Dendritic cell treated with granulocyte-macrophage colony-stimulating factor and Interleukin-4, amounts not matched to agents 40 ng/mL and 50 ng/mL, for 4 days (primary cell): ENCODE data around the gene SPATA3.
"Not testable (repeated sequence)": the region's sequence is repeated elsewhere in the genome, so short reads cannot be mapped to it uniquely, and the experiment has no call there.

Experiments used
- H3K27ac Mint-ChIP-seq: one replicate; pipeline ENCODE4 v1.8.0; 2022; ENCODE audit warnings: mild to moderate bottlenecking, mixed read lengths
- H3K27me3 Mint-ChIP-seq: one replicate; pipeline ENCODE4 v1.8.0; 2022; ENCODE audit warnings: mild to moderate bottlenecking, mixed read lengths
- H3K36me3 Mint-ChIP-seq: one replicate; pipeline ENCODE4 v1.8.0; 2022; ENCODE audit warnings: low read depth, mixed read lengths
- H3K4me1 Mint-ChIP-seq: one replicate; pipeline ENCODE4 v1.8.0; 2022; ENCODE audit warnings: low read depth, mixed read lengths
- H3K4me3 Mint-ChIP-seq: one replicate; pipeline ENCODE4 v1.8.0; 2022; ENCODE audit warnings: mild to moderate bottlenecking, moderate library complexity, mixed read lengths
- H3K9me3 Mint-ChIP-seq: one replicate; pipeline ENCODE4 v1.8.0; 2022; ENCODE audit warnings: mixed read lengths
- intact Hi-C: fragments of 100-400 bp; cut with micrococcal nuclease; formaldehyde crosslinking; loops from one replicate; pipeline ENCODE4 v1.15.0; 2022

Gene SPATA3

DNA sequence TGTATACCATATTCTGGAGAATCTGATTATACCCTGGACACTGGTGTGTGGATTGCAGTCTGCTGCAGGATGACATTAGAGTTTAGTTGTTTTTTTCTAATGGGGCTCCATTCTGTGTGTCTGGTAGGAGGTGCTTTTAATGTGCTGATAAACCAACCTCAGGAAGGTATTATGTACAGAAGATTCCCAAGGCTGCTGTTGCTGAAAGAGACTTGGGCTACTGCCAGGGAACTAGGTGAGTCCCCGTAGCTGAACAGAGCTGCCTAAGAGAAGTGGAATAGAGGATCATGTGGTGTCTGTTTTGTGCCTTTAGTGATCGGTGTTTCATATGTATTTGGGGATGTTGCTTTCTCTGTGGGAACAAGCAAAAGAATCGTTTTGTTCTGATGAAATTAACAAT lies 16.5 kb downstream of the SPATA3 start:
- Mint-ChIP-seq H3K27me3 (peaks cover 13% of the 10 kb centered on the region), H3K9me3 (no peaks in the 10 kb centered on the region), H3K4me3 (no peak overlapping the region), H3K4me1 (peaks cover 5% of the 10 kb centered on the region), H3K36me3 (no peaks in the 10 kb centered on the region), H3K27ac (no peak overlapping the region)
- intact Hi-C loops, result no loop called here

DNA sequence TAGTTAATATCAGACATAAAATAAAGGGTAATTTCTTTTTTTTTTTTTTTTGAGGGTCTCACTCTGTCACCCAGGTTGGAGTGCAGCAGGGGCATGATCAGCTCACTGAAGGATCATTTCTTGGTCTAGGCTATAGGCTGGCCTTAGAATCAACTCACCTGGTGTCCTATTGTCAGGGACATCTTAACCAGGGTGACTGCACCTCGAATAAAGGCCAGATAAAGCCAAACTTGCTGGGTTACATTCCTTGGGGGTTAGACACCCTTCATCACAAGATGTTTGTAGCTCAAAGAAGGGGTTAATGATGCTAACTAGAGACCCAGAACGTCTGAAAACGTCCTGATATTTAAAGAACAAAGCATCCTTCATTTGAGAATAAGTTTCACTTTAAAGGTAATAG lies 17.9 kb downstream of the SPATA3 start:
- H3K27me3 Mint-ChIP-seq, result peaks cover 13% of the 10 kb centered on the region
- H3K36me3 Mint-ChIP-seq, result no peaks in the 10 kb centered on the region
- H3K4me1 Mint-ChIP-seq, result peaks cover 5% of the 10 kb centered on the region
- no peak overlapping the region for H3K4me3 Mint-ChIP-seq
- no peak overlapping the region for H3K27ac Mint-ChIP-seq
- no peaks in the 10 kb centered on the region for H3K9me3 Mint-ChIP-seq
- intact Hi-C loops, result no loop called here

DNA sequence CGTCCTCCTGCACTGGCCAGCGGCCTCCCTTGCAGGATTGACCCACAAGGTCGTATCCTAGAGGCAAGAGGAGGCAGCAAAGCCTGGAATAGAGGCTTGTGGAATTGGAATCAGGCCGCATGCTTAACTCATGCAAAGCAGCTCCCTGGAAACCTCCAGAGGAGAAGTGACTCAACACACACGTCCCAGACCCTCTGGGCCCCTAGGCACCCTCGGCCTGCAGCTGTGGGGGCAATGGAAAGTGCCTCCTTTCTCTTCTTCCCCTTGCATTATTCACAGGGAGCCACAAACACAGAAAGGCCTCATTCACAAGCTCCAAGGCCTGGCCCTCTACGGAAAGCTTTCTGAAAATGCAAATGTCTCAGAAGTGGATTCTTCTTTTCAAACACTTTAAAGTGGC lies 19.6 kb downstream of the SPATA3 start:
- H3K9me3 Mint-ChIP-seq, result no peaks in the 10 kb centered on the region
- no peaks in the 10 kb centered on the region for H3K36me3 Mint-ChIP-seq
- H3K4me1 Mint-ChIP-seq, result peaks cover 5% of the 10 kb centered on the region
- H3K27me3 Mint-ChIP-seq, result peaks cover 13% of the 10 kb centered on the region
- no peak overlapping the region for H3K27ac Mint-ChIP-seq
- H3K4me3 Mint-ChIP-seq, result no peak overlapping the region
- intact Hi-C loops, result no loop called here

DNA sequence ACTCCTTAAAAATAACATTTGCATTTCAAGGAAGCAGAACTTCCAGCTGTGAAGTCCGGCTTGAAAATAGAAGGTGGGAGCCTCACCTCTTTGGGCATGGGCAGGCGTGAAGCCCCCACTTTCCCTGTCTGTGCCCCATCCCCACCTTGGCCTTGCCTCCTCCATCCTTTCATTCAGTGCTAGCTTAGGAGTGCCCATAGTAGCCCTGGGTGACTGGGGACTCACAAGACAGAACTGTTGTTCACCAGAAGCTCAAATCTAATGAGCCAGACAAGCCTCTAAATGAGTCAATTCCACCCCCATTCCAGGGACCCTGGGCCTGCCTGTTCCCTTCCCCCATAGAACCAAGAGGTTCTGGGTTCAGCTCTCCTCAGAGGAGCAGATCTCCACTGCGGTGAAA lies 20.0 kb downstream of the SPATA3 start:
- H3K4me1 Mint-ChIP-seq, result peaks cover 5% of the 10 kb centered on the region
- H3K27me3 Mint-ChIP-seq, result peaks cover 13% of the 10 kb centered on the region
- intact Hi-C loops, result no loop called here
- no peak overlapping the region for H3K4me3 Mint-ChIP-seq
- no peaks in the 10 kb centered on the region for H3K9me3 Mint-ChIP-seq
- H3K27ac Mint-ChIP-seq, result no peak overlapping the region
- no peaks in the 10 kb centered on the region for H3K36me3 Mint-ChIP-seq

DNA sequence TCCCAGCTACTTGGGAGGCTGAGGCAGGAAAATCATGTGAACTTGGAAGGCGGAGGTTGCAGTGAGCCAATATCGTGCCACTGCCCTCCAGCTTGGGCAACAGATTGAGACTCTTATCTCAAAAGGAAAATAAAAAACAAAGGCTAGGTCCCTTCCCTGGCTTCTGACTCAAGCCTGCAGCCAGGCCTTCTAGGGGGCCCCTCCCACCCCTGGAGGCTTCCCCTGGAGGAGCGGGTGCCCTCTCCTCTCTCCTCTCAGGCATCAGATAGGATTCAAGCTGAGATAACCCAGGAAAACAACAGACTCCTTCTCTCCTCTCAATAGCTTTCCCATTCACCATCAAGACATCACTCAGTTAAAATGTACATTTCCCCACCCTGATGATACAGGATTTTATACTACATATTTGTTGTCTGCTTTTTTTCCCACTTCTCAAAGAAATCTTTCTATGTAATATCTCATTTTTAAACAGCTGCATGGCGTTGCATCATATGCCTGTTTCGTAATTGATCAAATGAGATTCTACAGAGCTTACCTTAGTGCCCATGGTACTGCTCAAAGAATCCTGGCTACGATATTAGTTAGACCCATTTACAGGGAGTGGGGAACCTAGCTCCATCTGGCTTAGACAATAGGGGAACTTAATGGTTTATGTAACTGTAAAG lies 20.8 kb downstream of the SPATA3 start:
- H3K27me3 Mint-ChIP-seq, result peaks cover 13% of the 10 kb centered on the region
- H3K4me1 Mint-ChIP-seq, result peaks cover 5% of the 10 kb centered on the region
- no peaks in the 10 kb centered on the region for H3K9me3 Mint-ChIP-seq
- no peak overlapping the region for H3K27ac Mint-ChIP-seq
- H3K4me3 Mint-ChIP-seq, result no peak overlapping the region
- intact Hi-C loops, result no loop called here
- no peaks in the 10 kb centered on the region for H3K36me3 Mint-ChIP-seq

DNA sequence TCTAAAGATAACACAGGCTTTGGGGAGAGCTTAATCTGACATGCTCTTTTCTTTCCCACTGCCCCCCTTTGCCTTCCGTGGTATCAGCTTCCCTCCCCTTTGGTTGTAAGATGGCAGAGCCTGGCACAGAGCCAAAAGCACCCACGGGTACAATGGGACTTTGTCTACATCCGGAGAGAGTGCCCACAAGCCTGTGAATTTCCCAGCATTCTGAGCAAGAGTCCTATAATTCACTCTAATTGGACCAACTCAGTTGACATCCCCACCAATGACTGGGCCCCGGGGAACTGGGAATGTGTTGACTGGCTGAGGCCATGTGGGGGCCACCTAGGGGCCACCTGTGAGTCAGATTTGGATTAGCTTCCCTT lies 21.3 kb downstream of the SPATA3 start:
- H3K36me3 Mint-ChIP-seq, result no peaks in the 10 kb centered on the region
- peaks cover 5% of the 10 kb centered on the region for H3K4me1 Mint-ChIP-seq
- intact Hi-C loops, result no loop called here
- H3K4me3 Mint-ChIP-seq, result no peak overlapping the region
- no peak overlapping the region for H3K27ac Mint-ChIP-seq
- H3K27me3 Mint-ChIP-seq, result peaks cover 10% of the 10 kb centered on the region
- H3K9me3 Mint-ChIP-seq, result no peaks in the 10 kb centered on the region

DNA sequence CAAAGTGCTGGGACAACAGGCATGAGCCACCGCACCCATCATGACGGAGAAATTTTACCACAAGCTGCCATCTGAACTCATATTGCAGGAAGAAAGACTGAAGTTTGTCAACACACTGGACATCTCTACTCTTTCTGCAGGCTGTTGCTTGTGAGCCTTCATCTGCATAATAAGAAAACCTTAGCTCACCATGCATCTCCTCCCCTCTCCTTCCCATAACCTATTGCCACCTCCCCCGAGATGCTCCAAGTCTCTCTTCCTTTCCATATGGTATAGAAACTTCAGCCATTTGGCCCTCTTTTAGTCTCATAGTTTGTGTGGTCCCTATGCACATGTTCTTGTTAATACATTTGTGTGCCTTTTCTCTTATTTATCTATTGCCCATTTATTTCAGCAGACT lies 22.3 kb downstream of the SPATA3 start:
- intact Hi-C loops, result no loop called here
- Mint-ChIP-seq H3K4me3 (no peak overlapping the region), H3K9me3 (no peaks in the 10 kb centered on the region), H3K27ac (no peak overlapping the region), H3K36me3 (no peaks in the 10 kb centered on the region), H3K4me1 (peaks cover 5% of the 10 kb centered on the region), H3K27me3 (peaks cover 7% of the 10 kb centered on the region)

DNA sequence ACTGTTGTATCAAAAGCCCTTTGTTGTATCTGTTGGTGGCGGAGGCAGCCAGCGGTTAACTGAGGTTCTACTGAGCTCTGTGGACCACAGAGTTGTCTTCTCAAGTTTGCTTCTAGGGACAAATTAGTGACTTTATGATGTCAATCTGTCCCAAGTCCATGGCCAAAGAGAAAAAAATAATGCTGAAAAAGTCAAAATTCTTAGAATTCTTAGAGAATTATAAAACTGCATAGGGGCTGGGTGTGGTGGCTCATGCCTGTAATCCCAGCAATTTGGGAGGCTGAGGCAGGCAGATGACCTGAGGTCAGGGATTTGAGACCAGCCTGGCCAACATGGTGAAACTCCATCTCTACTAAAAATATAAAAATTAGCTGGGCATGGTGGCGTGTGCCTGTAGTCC lies 29.1 kb downstream of the SPATA3 start:
- H3K4me1 Mint-ChIP-seq, H3K9me3 Mint-ChIP-seq, H3K27ac Mint-ChIP-seq, intact Hi-C loops, H3K36me3 Mint-ChIP-seq, H3K4me3 Mint-ChIP-seq: not testable (repeated sequence)
- peaks cover 12% of the 10 kb centered on the region for H3K27me3 Mint-ChIP-seq

DNA sequence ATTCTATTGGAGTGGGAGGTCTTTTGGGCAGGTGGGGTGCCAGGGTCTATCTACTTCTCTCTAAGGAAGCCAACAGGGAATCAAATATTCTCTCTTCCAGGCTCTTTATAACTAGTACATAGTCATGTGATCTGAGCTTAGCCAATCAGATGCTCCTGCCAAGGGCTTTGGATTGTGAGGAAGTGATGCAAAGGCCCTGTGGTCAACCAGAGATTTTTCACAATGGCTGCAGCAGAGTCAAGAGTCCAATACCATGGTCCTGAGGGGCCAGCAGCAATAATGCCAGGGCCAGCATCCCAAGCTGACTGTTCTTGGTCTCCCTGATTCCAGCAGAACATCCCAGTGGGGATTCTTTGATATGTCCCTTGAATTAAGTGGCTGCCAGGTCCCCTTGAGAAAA lies 33.0 kb downstream of the SPATA3 start:
- Mint-ChIP-seq H3K27me3 (peaks cover 15% of the 10 kb centered on the region), H3K36me3 (no peaks in the 10 kb centered on the region), H3K4me1 (no peaks in the 10 kb centered on the region), H3K4me3 (no peak overlapping the region), H3K9me3 (no peaks in the 10 kb centered on the region), H3K27ac (no peak overlapping the region)
- intact Hi-C loops, result no loop called here

DNA sequence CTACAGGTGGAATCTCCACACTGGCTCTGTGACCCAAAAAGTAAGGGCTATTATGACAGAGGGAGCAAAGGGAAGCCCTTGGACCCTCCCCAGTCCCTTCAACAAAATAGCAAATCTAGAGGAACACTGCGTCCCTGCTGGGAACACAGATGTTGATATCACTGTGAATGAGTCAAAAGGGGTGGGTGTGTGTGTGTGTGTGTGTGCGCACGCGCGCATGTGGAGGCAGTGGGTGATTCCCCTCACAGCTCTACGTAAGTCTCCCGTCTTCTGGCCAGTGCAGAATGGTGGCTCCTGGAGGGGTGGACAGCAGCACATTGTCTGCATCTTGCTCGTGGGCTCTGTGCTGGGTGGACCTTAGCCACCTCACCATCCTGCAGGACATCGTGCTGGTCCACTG lies 33.6 kb downstream of the SPATA3 start:
- intact Hi-C loops, result no loop called here
- Mint-ChIP-seq H3K4me1 (peaks cover 3% of the 10 kb centered on the region), H3K36me3 (no peaks in the 10 kb centered on the region), H3K4me3 (no peak overlapping the region), H3K9me3 (no peaks in the 10 kb centered on the region), H3K27me3 (peaks cover 19% of the 10 kb centered on the region), H3K27ac (no peak overlapping the region)

DNA sequence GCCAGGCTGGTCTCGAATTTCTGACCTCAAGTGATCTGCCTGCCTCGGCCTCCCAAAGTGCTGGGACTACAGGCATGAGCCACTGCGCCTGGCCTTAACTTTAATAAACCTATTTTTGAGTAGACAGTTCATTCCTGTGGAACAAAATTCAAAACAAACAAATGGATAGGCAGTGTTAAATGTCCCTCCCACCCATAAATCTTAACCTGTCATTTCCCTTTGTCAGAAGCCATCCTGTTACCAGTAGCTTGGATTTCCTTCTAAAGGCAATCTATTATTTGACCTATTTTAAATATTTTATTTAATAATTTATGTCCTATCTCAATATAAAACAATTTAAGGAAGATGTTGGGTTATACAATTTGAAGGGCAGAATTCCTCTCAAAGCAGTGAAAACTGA lies 34.8 kb downstream of the SPATA3 start:
- Mint-ChIP-seq H3K4me1 (peaks cover 5% of the 10 kb centered on the region), H3K4me3 (no peak overlapping the region), H3K36me3 (no peaks in the 10 kb centered on the region), H3K27ac (no peak overlapping the region), H3K27me3 (peaks cover 25% of the 10 kb centered on the region), H3K9me3 (no peaks in the 10 kb centered on the region)
- intact Hi-C loops, result no loop called here

DNA sequence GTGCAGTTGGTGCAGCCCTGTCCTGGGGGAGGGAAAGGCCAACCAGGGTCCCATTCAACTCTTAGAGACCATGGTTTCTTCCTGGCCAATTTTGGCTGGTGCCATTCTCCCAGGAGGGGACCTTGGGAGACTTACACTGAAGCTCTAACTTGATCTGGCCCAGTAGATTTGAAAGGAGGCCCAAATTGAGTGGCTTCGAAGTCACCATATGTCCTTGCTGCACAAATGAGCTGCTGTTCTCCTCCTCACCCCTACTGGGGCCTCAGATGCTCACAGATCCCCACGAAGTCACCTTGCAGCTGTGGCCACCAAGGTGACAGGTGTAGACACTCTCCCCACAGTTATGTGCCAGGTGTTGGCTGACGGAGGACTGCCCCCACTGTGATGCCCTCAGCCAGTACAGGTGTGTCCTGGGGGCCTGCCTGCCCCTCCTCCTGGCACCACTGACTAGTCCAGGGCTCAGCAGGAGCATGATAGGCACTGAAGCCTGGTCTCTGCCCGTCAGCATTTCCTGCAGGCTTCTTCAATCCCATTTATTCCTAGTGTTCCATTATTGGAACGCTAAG lies 36.7 kb downstream of the SPATA3 start:
- Mint-ChIP-seq H3K9me3 (no peaks in the 10 kb centered on the region), H3K4me3 (no peak overlapping the region), H3K4me1 (peaks cover 5% of the 10 kb centered on the region), H3K36me3 (no peaks in the 10 kb centered on the region), H3K27me3 (peaks cover 39% of the 10 kb centered on the region), H3K27ac (no peak overlapping the region)
- intact Hi-C loops, result no loop called here

DNA sequence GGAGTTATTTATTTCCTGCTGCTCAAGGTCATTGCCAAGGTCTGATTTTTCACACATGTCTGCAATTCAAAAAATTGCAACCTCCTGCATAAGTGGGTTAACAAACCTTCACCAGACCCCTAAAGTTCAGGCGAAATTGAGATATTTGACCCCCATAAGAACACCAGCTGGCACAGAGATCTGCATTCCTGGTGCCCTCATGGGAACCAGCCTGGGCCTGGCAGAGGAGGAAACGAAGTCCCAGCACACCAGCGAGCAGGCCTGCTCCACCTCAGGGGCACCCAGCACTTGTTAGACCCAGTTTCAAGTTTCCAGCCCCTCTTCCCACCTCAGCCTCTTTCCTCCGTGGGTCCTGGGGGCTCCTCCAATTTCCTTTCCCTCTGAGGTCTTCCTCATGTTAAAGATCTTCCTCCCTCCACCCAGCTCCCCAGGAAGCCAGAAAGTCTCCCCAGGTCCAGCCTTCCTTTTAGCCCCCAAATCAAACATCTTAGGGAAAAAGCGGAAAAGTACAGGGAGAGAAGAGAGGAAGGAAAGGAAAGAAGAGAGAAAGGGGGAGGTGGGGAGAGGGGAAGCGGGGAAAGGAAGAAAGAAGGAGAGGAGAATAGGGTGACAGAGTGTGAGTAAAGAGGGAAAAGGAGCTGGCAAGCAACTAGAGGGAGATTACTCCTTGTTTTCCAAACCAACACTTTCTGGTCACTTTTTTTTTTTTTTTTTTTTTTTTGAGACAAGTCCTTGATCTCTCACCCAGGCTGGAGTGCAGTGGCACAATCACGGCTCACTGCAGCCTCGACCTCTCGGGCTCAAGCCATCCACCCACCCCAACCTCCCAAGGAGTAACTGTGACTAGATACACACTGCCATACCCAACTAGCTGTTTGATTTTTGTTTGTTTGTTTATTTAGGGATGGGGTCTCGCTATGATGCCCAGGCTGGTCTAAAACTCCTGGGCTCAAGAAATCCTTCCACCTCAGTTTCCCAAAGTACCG lies 37.5 kb downstream of the SPATA3 start:
- intact Hi-C loops, result no loop called here
- Mint-ChIP-seq H3K9me3 (no peaks in the 10 kb centered on the region), H3K4me3 (no peak overlapping the region)

DNA sequence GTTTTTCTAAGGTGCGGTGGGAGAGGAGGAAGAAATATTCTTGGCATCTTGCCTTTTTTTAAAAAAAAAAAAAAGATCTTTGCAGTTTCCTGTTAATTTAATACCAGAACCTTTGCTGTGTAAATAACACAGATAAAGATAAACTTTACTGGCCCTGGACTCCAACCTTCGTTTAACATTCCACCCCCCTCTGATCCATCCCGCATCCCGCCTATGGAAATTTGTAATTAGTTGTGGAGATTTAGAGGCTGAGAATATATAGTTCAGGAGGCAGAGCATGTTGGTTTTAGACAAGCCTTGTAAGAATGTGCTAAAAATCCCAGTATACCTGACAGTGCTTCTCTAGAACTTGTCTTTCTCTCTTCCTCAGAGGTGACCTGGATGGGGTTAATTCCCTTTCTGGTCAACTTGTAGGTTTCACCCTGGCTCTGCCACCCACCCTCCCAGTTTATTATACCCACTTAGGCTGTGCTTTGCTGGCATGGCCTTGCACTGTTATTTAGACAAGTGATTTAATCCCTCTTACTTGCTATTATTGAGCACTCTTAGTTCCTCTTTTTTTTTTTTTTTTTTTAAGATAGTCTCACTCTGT lies 38.5 kb downstream of the SPATA3 start:
- Mint-ChIP-seq H3K9me3 (no peaks in the 10 kb centered on the region), H3K27me3 (peaks cover 51% of the 10 kb centered on the region), H3K4me3 (no peak overlapping the region), H3K4me1 (peaks cover 13% of the 10 kb centered on the region), H3K36me3 (no peaks in the 10 kb centered on the region), H3K27ac (no peak overlapping the region)
- intact Hi-C loops, result no loop called here

More for the DNA sequence above, 37.5 kb downstream of the SPATA3 start:
- Mint-ChIP-seq H3K36me3 (no peaks in the 10 kb centered on the region), H3K27ac (no peak overlapping the region), H3K27me3 (peaks cover 43% of the 10 kb centered on the region), H3K4me1 (peaks cover 10% of the 10 kb centered on the region)
